Measurements from ENCODE around the gene MGMT.

DNA sequence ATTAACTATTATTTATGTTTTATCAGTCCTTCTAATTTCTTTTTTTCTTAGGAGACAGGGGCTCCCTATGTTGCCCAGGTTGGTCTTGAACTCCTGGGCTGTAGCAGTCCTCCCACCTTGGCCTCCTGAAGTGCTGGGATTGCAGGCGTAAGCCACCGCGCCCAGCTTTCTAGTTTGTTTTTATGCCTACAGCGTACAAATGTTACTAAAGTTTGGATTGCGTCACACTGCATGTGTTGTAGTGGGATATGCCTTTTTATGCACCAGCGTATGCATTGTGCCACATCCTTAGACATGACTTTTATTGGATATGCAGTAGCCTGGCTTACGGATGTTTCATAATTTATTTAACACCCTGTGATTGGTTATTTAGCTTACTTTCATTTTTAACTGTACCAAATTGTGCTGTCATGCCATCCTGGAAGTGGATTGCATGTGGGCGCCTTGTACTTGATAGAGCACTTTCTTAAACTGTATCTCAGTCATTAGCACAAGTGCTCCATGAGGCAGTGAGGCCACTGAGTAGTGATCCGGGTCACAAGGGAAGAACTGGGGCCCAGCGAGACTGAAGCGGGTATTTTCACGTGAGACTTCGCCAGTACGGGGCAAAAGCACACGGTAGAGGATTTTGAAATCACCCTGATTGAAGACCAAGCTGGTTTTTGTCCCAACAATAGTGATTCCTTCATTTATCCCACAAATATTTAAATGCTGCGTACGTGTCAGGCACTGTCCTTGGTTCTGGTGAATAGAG lies 165.0 kb downstream of the MGMT start:
- TF ChIP-seq, protein P1, sequence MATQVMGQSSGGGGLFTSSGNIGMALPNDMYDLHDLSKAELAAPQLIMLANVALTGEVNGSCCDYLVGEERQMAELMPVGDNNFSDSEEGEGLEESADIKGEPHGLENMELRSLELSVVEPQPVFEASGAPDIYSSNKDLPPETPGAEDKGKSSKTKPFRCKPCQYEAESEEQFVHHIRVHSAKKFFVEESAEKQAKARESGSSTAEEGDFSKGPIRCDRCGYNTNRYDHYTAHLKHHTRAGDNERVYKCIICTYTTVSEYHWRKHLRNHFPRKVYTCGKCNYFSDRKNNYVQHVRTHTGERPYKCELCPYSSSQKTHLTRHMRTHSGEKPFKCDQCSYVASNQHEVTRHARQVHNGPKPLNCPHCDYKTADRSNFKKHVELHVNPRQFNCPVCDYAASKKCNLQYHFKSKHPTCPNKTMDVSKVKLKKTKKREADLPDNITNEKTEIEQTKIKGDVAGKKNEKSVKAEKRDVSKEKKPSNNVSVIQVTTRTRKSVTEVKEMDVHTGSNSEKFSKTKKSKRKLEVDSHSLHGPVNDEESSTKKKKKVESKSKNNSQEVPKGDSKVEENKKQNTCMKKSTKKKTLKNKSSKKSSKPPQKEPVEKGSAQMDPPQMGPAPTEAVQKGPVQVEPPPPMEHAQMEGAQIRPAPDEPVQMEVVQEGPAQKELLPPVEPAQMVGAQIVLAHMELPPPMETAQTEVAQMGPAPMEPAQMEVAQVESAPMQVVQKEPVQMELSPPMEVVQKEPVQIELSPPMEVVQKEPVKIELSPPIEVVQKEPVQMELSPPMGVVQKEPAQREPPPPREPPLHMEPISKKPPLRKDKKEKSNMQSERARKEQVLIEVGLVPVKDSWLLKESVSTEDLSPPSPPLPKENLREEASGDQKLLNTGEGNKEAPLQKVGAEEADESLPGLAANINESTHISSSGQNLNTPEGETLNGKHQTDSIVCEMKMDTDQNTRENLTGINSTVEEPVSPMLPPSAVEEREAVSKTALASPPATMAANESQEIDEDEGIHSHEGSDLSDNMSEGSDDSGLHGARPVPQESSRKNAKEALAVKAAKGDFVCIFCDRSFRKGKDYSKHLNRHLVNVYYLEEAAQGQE (IDR thresholded peaks at IDR 0.05; ENCODE audit: unreplicated experiment): no peak
- TF ChIP-seq, protein P2, sequence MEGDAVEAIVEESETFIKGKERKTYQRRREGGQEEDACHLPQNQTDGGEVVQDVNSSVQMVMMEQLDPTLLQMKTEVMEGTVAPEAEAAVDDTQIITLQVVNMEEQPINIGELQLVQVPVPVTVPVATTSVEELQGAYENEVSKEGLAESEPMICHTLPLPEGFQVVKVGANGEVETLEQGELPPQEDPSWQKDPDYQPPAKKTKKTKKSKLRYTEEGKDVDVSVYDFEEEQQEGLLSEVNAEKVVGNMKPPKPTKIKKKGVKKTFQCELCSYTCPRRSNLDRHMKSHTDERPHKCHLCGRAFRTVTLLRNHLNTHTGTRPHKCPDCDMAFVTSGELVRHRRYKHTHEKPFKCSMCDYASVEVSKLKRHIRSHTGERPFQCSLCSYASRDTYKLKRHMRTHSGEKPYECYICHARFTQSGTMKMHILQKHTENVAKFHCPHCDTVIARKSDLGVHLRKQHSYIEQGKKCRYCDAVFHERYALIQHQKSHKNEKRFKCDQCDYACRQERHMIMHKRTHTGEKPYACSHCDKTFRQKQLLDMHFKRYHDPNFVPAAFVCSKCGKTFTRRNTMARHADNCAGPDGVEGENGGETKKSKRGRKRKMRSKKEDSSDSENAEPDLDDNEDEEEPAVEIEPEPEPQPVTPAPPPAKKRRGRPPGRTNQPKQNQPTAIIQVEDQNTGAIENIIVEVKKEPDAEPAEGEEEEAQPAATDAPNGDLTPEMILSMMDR (conservative IDR thresholded peaks at IDR 0.05; ENCODE audit: low read depth in 2 of 2): no peak
- TF ChIP-seq CREB1 (CRISPR knock-in tag; IDR thresholded peaks at IDR 0.05; ENCODE audit: low read depth) (no peak), STAT1 (IDR thresholded peaks at IDR 0.05; ENCODE audit: unreplicated experiment) (no peak)
